Lung microvascular endothelial cell (primary cell): ENCODE results near the gene FAM83G. TPM values are rescaled to one million over a fixed set of nuclear protein-coding genes. Genes with fewer than 3 reads are reported as not detected.
A peak's percentile ranks its signal among the peaks of the same experiment; 100 is the strongest.

ENCODE experiments used
- DNase-seq, 2 donors: peaks; one replicate each; pipeline versions ENCODE4 v3.0.0 to v3.0.0-alpha.2; 2010; ENCODE audit warnings: low read depth in 2 of 2
- total RNA-seq: library from RNA; depleted of rRNA; stranded (reverse); fragments of >200 nt; gene quantifications from 2 replicates; pipeline ENCODE4 v1.2.1, GENCODE V29; 2014

The FAM83G gene
- total RNA-seq, 1 donor from 2014 or later: 8.1 TPM

DNA sequence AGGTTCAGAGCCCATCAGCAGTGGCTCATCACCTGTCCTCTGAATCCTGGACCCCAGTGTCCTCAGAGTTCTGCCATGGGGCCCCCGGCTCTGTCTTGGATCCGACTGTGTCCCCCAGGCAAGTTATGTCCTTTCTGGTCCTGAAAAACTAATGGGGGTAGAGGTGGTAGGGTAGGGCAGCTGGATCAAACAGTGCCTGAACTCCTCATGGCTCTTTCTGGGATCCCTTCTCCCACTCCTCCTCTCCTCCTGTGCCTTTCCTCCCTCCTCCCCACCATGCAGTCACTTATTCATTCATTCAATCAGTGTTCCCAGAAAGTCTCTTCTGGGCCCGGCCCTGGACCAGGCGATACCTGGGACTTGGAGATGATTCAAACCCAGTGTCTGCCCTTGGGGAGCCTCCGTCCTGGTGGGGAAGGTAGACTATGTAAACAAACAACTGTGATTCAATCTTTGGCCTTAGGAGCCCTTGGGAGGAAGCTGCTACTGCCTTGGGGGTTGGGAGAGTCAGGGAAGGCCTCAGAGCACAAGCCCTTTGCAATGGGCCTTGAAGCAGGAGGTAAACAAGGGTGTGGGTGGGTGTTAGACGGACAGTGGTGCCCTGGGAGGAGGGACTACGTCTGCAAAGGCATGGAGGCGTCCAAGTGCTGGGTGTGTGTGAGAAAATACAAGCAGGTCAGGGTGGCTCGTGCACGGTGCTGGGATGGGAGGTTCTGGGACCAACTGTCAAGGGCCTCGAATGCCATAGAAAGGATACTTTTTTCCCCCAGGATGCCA is 6.4 kb upstream of the FAM83G start:
- peak in 1 of 2 donors; percentile 36 for DNase-seq

DNA sequence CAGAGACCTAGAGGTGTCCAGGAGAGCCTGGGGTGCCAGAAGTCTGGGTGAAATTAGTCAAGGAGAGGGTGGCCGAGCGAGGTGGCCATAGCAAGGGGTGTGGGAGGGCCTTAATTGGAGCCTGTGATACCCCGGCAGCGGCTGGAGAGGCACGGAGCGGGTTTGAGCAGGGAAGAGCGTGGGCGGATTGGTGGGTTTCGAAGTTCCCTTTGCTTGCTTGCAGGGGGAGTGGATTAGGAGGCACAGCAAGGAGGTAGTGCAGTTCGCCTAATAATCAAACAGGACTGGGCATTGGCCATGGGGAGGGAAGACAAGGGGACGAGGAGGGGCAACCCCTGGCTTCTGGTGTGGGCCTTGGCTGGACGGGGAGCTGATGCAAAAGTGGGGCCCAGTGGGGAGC is 5.4 kb upstream of the FAM83G start:
- no peak for DNase-seq

DNA sequence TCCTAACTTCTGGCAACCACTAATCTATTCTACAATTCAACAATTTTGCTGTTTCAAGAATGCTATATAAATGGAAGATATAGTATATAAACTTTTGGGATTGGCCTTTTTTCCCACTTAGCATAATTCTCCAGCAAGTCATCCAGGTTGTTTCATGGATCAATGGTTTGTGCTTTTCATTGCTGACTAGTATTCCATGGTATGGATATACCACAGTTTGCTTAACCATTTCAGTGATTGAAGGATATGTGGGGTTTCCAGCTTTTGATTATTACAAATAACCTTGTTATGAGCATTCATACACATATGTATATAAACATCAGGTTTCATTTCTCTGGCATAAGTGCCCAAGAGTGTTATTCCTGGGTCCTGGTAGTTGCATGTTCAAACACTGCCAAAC is 2.1 kb upstream of the FAM83G start:
- no peak for DNase-seq

DNA sequence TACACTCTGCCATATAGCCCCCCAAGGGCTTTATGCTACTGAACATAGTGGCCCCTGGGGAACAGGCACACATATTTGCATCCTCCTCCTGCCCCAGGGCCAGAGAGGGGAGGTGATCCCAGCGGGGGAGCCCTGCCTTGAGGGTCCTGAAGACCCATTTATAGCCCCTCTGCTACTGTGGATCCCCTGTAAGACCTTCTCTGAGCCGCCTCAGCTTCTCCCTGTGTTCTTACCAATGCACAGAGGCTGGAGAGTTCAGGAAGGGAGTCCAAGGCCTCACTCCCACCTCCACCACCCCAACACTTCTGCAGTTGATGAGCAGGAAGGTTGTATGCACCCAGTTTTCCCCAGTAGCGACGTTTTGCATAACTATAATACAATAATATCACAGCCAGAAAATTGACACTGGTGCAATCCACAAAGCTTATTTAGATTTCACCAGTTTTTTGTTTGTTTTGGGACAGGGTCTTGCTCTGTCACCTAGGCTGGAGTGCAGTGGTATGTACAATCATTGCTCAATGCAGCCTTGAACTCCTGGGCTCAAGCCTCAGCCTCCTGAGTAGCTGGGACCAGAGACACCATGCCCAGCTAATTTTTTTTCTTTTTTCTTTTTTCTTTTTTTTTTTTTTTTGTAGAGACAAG is 1.3 kb upstream of the FAM83G start:
- DNase-seq: no peak

DNA sequence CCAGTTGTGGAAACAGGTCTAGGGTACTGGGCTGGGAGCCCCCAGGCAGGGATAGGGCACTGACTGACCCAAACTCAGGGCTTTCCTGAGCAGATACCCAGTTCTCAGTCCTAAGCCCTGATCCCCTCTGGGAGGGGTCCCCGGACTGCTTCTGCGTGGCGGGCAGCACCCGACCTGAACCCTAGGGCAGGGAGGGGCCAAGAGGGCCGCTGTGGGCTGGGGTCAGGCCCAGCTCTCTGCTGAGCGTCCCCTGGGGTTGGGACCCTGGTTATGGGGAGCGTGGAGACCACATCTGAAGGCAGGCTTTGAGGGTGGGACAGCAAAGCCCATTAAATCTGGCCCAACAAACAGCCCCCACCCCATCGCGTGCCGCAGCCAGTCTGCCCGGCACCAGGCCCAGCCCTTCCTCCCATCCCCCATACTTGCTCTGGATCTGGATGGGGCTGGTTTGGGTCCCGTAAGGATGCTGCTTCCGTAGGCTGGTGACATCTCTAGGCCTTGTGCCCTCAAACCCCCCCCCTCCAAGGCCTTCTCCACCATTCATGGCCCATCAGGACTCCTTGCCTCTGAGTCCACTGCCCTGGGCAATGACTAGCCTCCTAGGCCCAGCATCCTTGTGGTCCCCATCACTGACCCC is 691 bp upstream of the FAM83G start:
- DNase-seq: no peak

DNA sequence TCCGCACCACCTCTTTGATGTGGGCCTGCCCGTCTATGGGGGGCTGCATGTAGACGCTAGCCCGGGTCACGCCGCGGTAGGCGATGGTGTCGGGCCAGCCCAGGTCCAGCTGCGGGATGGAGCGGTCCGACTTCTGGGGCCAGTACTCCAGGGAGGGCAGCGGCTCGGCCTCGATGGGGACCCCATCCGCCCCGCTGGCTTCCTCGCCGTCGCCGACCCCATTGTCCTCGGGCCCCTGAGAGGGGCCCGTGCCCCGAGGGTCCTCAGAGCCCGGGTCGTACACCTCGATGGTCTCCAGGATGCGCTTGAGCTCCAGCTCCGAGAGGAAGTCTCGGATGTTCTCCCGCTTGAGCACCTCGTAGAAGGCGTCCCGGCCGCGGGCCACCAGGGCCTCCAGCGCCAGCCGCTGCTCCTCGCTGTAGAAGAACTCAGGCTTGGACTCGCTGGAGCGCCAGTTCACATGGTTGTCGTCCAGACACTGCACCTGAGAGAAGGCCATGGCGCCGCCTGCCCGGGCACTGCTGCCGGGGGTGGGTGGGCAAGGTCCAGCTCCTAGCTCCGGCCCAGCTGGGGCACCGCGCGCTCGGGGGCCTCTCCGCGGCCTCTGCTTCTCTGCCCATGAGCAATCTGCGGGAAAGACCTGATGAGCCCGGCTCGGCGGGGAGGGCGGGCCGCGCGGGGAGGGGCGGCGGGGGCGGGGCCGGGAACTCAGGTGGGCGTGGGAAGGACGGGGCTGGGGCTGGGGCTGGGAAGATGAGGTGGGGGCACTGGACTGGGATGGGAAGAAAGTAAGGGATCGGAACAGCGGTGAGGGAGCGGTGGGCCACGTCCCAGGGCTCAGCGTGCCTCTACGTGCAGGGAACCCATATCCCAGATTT is 782 bp downstream of the FAM83G start:
- DNase-seq: peak; percentile 35 to 38

DNA sequence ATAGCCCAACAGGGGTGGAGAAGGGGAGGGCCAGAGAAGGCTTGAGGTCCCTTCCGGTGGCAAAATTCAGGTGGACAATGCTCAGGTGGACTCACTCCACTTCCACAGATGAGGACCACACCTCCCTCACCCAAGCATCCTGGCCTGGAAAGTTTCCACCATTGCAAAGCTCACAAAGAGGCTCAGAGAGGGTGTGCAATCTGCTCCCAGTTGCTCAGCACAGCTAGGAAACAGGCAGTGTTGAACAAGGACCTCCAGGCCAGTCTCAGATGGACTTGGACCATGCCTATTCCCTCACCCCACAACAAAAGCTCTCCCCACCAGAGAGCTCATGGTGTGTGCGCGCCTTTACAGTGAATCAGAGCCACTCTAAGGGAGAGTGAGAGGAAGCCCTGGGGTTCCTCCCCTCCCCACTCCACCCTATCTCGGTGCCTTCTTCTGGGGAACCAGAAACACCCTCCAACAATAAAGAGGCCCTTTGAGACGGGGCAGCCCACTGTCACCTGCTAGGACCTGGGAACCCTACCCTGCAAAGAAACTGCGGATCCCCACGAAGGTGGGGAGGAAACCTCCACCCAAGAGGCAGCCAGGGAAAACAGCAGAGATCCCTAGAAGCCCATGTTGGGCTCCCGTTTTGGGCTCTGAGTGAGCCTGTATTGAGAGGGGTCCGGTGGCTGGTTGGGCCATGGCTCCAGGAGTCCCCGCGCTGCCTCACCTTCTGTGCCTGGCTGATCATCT is 1.6 kb downstream of the FAM83G start:
- DNase-seq: peak in 1 of 2 donors; percentile 50

DNA sequence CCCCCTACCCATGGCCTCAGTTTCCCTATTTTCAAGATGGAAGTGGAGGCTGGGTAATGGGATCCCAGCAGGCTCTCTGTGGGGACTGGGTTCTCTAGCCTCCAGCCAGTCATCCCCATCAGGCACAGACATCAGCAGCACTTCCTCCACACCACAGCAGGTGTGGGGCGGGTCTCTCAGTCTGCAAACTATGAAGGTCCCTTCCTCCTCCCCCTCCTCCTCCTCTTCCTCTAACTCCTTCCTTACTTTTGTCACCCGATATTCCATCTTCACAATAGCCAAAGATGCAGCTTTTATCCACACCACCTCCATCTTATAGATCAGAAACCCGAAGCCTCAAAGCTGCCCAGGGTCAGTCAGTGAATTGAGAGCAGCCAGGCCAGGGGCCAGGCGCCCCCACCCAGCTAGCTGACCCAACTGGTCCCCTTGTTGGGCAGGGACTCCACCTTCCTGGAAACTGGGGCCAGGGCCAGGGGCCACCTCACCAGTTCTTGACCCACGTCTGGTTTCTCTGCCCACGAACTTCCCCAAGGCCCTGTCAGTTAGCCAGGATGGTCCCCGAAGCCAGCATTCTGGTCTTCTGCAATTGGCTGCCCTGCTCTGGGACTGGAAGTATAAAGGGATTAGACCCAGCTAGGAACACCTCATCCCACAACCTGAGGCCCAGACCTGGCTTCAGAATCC is 2.5 kb downstream of the FAM83G start:
- DNase-seq: no peak

DNA sequence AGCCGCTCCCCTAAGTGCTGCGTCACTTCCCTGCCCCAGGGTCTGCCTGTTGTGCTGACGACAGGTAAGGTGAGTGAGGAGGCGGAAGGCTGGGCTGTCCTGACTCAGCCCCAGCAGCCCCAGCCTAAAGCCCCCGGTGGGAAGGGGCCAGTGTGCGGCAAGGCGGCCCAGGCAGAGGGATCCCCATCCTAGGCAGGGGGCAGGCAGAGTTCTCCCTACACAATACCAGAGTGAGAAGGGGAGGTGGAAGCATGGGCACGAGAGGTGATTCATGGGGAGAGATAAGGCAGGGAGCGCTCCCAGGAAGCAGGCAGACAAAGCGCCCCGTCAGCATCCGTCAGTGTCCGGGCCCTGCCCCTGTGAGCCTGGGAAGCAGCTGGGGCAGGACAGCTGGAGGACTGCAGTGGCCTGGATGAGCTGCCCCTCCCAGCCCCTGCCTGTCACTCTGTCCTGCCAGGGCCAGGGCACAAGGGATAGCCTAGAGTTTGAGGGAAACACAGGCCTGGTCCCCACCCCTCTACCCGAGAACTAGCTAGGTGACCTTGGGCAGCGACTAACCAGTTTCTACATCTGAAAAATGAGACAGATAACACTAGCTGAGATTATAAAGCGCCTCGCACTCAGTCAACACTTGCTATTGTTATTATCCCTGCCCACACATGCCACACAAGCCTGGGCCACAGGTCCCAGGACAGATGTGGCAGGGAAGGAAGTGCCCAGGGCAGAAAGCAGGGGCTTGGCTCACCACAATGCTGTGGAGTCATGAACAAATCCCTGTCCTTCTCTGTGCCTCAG is 3.8 kb downstream of the FAM83G start:
- peak; percentile 26 to 41 for DNase-seq

DNA sequence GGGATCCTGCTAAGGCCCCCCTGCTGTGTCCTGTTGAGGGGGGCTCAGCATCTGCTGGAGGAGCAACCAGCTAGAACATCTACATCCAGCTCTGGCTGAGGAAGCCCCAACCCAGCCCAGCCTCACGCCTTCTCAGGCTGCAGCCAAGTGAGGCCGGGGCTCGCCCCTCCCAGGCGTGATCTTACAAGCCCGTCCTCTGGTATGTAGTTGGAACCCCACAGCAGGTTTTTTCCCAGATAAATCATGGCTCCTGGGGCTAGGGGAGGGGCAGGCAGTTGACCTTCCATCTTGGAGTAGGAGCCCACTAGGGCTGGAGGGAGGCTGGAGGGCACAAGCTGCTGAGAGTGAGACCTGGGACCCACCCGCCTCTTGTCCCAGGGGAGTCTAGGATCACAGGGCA is 4.7 kb downstream of the FAM83G start:
- no peak for DNase-seq

DNA sequence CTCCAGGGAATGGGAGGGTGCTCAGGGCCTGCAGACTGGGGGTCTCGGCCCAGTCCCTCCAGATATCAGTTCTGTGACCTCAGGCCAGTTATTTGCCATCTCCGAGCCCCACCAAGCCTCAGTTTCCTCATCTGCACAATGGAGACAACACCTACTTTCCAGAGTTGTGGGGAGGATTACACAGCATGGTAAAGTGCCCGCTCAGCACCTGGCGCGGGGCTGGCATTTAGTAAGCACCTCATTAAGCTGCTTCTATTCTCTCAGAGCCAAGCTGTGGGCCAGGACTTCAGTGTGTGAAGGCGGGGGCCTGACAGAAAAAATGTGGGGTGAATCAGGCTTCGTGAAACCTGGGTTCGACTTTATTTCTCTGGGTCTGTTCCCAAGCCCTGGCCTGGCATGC is 5.2 kb downstream of the FAM83G start:
- no peak for DNase-seq

DNA sequence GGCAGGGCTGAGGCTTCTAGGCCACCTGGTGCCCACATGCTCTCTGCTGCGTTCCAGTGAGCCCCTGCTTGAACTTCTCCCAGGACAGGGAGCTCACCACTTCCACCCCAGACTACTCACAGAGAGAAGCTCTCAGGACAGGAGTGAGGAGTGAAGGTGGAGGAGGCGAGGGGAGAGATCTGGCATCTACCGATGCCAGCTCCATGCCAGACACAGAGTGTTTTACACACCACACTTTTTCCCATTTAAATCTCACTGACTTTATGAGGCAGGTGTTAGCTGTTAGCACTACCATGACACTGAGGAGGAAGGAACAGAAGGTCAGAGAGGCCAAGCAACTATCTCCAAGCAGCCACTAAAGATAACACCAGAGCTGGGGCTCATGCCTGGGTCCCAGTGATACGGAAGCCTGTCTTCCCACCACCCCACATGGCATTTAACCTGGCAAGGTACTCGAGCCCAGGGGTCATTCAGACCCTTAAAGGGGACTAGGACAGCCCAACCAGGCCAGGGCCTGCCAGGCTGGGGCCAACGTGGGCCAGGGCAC is 6.8 kb downstream of the FAM83G start:
- DNase-seq: no peak

DNA sequence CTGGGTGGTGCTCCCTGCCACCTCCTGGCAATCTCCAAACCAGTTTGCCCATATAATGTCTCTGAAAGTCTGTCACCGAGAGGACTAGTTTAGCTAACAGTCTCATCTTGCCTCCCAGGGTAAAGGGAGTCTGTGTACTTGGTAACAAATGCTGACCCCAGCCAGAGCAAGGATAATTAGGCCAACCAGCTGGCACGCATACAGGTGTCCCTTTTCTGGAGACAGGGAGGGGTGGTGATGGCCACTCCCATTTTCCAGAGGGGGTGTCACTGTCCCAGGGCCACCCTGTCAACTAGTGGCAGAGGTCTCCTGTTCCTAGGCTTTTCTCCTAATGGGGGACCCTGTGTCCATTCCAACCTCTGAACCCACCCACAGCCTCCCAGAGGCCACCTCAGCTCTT is 8.1 kb downstream of the FAM83G start:
- DNase-seq: no peak

DNA sequence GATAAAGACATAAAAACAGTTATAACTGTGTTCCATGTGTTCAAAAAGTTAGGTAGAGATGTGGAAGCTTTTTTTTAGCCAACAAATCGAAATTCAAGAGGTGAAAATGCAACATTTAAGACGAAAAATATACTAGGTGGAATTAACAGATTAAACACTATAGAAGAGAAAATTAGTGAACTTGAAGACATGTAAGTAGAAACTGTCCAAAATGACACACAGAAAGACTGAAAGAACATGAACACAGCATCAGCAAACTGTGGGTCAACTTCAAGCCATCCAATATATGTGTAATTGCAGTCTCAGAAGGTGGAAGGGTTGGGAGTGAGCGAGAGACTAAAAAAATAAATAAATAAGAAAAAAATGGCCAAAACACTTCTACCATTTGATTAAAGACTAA is 9.3 kb downstream of the FAM83G start:
- no peak for DNase-seq

DNA sequence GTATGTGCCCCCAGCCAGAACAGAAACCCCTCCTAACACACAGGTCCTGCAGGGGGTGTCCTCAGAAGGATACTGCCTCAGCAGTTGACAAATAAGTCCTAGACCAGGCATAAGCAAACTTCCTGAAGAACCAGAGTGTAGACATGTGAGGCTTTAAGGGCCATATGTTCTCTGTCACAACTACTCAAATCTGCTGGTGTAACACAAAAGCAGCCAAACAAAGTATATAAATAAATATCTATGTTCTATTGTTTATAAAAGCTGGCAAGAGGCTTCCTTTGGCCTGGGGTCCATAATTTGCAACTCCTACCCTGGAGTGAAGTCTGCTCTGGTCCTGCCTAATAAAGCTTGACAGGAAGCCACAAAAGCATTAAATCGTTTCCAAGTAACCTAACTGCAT is 9.9 kb downstream of the FAM83G start:
- DNase-seq: no peak

DNA sequence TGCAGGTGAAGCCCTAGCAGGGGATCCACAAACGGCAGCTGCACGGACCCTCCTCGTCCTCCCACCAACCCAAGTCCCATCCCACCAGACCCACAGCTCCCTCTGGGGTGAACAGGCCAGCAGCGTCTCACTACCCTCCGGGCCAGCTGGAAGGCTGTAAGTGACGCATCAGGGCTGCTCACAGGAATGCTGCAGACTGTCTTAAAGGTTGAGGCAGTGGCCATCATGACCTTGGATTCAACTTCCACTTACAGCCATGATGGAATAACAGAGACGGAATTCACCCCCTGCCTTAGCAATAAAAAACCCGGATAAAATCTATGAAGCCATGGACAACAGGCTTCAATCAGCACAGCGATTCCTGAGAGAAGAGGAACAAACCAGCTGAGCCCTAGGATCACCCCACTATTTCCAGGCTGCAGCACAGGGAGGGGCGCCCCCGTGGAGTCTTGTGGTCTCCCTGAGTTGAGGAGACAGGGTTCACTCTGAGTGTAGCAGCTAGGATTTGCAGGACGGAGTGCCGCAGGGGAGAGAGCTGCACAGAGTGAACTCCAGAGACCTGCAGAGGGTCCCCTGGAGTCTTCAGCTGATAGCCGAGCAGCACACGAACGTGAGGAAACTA is 10.5 kb downstream of the FAM83G start:
- DNase-seq: no peak

DNA sequence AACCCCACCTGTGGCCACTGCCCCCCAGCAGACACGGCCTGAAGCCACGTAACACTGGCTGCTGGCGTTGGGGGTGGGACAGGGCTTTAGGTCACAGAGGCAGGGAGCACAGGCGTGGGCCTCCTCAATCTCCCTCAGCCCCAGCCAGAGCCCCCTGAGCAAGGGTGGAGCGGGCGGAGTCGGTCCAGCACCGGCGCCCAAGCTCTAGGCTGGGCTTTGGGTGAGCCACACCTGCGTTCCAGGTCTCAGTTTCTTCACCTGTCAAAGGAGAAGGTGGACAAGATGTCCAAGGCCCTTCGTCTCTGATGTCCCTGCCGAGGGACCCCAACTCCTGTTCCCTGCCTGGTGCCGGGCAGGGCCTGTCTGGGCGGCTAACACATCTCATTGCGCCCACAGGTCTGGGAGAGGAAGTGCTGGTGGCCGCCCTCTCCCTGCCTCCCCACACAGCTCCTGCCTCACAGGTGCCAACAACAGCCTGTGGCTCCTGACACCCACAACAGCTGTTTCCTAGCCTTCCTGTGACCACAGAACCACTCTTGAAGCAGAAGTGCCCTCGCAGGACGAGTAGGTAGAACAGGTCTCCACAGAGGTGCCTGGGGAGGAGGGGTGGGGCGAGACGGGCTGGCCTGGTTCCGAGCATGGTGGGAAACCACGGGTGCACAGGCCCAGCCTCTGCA is 12.0 kb downstream of the FAM83G start:
- peak in 1 of 2 donors; percentile 57 for DNase-seq
